Measurements from ENCODE around the gene SWI5.

Gene SWI5

DNA sequence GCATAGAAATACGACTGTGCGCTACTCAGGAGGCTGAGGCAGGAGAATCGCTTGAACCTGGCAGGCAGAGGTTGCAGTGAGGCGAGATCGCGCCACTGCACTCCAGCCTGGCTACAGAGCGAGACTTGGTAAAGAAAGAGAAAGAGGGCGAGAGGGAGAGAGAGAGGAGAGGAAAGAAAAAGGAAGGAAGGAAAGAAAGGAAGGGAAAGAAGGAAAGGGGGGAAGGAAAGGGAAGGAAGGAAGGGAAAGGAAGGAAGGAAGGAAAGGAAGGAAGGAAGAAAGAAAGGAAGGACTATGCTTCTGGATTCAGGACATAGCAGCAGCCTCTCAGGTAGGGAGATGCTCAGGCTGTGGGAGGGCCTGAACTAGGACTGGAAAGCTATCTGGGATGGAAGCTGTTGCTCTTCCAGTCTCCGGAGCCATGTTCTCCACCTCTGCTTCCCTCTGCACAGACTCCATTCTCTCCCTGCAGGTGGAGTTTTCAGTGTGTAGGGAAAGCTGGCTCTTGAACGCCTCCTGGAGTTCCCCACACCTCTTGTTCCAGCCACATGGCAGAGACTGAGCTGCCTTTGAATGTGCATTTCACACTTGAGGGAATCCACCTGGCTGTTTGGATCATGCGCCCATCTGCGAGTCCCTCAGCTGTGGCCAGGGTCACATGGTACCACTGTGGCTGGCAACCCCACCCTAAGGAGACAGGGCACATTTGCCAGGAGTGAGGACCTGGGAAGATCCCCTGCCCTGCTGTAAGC lies 9.1 kb downstream of the SWI5 start:
- no peak for DNase-seq (ENCODE audit: low spot score)
- no peak for TF ChIP-seq CTCF (IDR thresholded peaks at IDR 0.05; ENCODE audit: extremely low read depth, missing control alignments)

- TF ChIP-seq CTCF (IDR thresholded peaks at IDR 0.05; ENCODE audit: extremely low read depth, missing control alignments) = no peak
- no peak for DNase-seq (ENCODE audit: low spot score)
Measured at GRCh38 chr9:128286440-128286839, 10.4 kb downstream of the SWI5 start.

DNA sequence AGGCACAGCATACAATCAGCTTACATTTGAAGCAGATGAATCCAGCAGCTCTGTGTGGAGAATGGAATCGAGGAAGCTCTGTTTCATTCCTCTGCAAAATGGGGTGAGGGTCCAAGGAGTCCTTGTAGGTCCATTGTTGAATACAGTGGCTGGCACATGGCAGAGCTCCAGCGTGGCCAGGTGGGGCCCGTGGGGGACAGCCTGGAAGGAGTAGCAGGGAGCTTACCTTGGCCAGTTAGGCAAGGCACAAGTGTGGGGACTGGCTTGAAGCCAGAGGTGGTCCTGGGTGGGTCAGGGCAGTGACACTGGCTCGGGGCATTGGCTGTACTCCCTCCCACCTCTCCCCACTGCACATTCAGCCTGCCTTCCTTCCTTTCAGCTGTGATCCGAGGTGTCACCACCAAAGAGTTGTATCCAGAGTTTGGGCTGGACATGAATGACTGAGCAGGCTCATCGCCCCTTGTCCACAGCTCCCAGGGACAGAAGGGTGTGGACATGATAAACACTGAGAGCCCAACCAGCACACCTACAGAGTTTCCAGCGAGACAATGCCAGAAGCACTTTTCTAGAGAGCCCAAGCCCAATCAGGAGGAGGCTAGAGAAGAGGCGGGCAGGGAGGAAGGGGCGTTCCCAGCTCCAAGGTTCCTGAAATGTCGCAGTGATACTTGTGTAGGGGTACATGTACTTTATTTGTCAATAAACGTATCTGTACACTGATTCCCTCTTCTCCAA lies 12.4 kb downstream of the SWI5 start:
- no peak for DNase-seq (ENCODE audit: low spot score)
- TF ChIP-seq CTCF (IDR thresholded peaks at IDR 0.05; ENCODE audit: extremely low read depth, missing control alignments) = no peak

- TF ChIP-seq CTCF (IDR thresholded peaks at IDR 0.05; ENCODE audit: extremely low read depth, missing control alignments) = no peak
- DNase-seq (ENCODE audit: low spot score) = no peak
Measured at GRCh38 chr9:128292009-128292408, 15.9 kb downstream of the SWI5 start.

- no peak for TF ChIP-seq CTCF (IDR thresholded peaks at IDR 0.05; ENCODE audit: extremely low read depth, missing control alignments)
- DNase-seq (ENCODE audit: low spot score) = no peak
Measured at GRCh38 chr9:128293091-128293490, 17.0 kb downstream of the SWI5 start.

GRCh38 chr9:128294142-128294541 lies 18.1 kb downstream of the SWI5 start:
- DNase-seq (ENCODE audit: low spot score) = no peak
- TF ChIP-seq CTCF (IDR thresholded peaks at IDR 0.05; ENCODE audit: extremely low read depth, missing control alignments) = no peak

Data from GM20000 (cell line).